ENCODE measurements around the gene AFAP1L2.

The AFAP1L2 gene

GRCh38 chr10:114356126-114356525 is 48.2 kb downstream of the AFAP1L2 start:
- no peak overlapping the region for H3K4me2 ChIP-seq (ENCODE audit: insufficient read depth, low read length)
- ATAC-seq (ENCODE audit: insufficient read depth, low read depth) (no peak), DNase-seq (no peak)
- H3K9me3 ChIP-seq (ENCODE audit: insufficient read depth, low read length, severe bottlenecking): no peaks in the 10 kb centered on the region
- H3K27me3 ChIP-seq (ENCODE audit: insufficient read depth, low read length, poor library complexity): peaks cover 3% of the 10 kb centered on the region
- no peaks in the 10 kb centered on the region for H3K36me3 ChIP-seq (ENCODE audit: insufficient read depth, low read length)
- no peak overlapping the region for H3K4me3 ChIP-seq (ENCODE audit: low read depth in 1 of 2, low read length in 2 of 2)
- H2AFZ ChIP-seq (ENCODE audit: low read depth, low read length): no peak overlapping the region
- H4K20me1 ChIP-seq (ENCODE audit: insufficient read depth, low read length): no peaks in the 10 kb centered on the region
- no peak overlapping the region for H3K9ac ChIP-seq (ENCODE audit: low read depth, low read length)
- TF ChIP-seq CTCF (IDR thresholded peaks at IDR 0.05; ENCODE audit: borderline replicate concordance, extremely low read depth, low read length, poor library complexity, severe bottlenecking) (no peak), EZH2 (IDR thresholded peaks at IDR 0.05; ENCODE audit: borderline replicate concordance, low read depth, low read length, severe bottlenecking) (no peak)
- H3K4me1 ChIP-seq (ENCODE audit: insufficient read depth, low read length): no peaks in the 10 kb centered on the region
- H3K27ac ChIP-seq (ENCODE audit: low read length): no peak overlapping the region
- no peaks in the 10 kb centered on the region for H3K79me2 ChIP-seq (ENCODE audit: insufficient read depth, low read length)

DNA sequence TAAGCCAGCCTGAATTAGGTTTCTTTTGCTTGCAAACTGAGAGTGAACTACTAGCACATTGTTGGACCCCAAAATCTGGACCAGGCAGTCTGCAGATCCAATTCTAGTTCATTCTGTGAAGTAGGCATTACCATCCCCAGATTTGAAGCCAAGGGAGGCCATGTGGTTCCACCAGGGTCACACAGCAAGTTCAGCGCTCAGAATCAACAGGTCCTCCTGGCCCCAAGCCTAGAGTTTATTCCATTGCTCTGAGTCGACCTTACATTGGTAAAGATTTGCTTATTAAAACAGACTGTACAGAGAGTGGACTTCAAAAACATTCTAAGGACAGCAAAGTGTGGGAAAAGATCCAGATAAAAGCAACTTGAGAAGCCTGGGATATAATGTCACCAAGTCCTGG is 50.9 kb downstream of the AFAP1L2 start:
- Histone ChIP-seq H3K4me1 (ENCODE audit: insufficient read depth, low read length) (no peaks in the 10 kb centered on the region), H3K27me3 (ENCODE audit: insufficient read depth, low read length, poor library complexity) (peaks cover 3% of the 10 kb centered on the region), H2AFZ (ENCODE audit: low read depth, low read length) (no peak overlapping the region), H3K4me2 (ENCODE audit: insufficient read depth, low read length) (no peak overlapping the region), H4K20me1 (ENCODE audit: insufficient read depth, low read length) (no peaks in the 10 kb centered on the region), H3K9me3 (ENCODE audit: insufficient read depth, low read length, severe bottlenecking) (no peaks in the 10 kb centered on the region), H3K36me3 (ENCODE audit: insufficient read depth, low read length) (no peaks in the 10 kb centered on the region), H3K9ac (ENCODE audit: low read depth, low read length) (no peak overlapping the region), H3K27ac (ENCODE audit: low read length) (no peak overlapping the region), H3K4me3 (ENCODE audit: low read depth in 1 of 2, low read length in 2 of 2) (no peak overlapping the region), H3K79me2 (ENCODE audit: insufficient read depth, low read length) (no peaks in the 10 kb centered on the region)
- DNase-seq (no peak), ATAC-seq (ENCODE audit: insufficient read depth, low read depth) (no peak)
- TF ChIP-seq EZH2 (IDR thresholded peaks at IDR 0.05; ENCODE audit: borderline replicate concordance, low read depth, low read length, severe bottlenecking): no peak
- TF ChIP-seq CTCF (IDR thresholded peaks at IDR 0.05; ENCODE audit: borderline replicate concordance, extremely low read depth, low read length, poor library complexity, severe bottlenecking): no peak

- Histone ChIP-seq H3K36me3 (ENCODE audit: insufficient read depth, low read length) (no peaks in the 10 kb centered on the region), H3K9ac (ENCODE audit: low read depth, low read length) (no peak overlapping the region), H3K27ac (ENCODE audit: low read length) (no peak overlapping the region), H2AFZ (ENCODE audit: low read depth, low read length) (no peak overlapping the region), H4K20me1 (ENCODE audit: insufficient read depth, low read length) (no peaks in the 10 kb centered on the region), H3K9me3 (ENCODE audit: insufficient read depth, low read length, severe bottlenecking) (no peaks in the 10 kb centered on the region), H3K4me3 (ENCODE audit: low read depth in 1 of 2, low read length in 2 of 2) (no peak overlapping the region), H3K4me1 (ENCODE audit: insufficient read depth, low read length) (no peaks in the 10 kb centered on the region), H3K27me3 (ENCODE audit: insufficient read depth, low read length, poor library complexity) (peaks cover 3% of the 10 kb centered on the region), H3K79me2 (ENCODE audit: insufficient read depth, low read length) (no peaks in the 10 kb centered on the region), H3K4me2 (ENCODE audit: insufficient read depth, low read length) (no peak overlapping the region)
- DNase-seq (no peak), ATAC-seq (ENCODE audit: insufficient read depth, low read depth) (no peak)
- no peak for TF ChIP-seq CTCF (IDR thresholded peaks at IDR 0.05; ENCODE audit: borderline replicate concordance, extremely low read depth, low read length, poor library complexity, severe bottlenecking)
- no peak for TF ChIP-seq EZH2 (IDR thresholded peaks at IDR 0.05; ENCODE audit: borderline replicate concordance, low read depth, low read length, severe bottlenecking)
These were observed 51.5 kb downstream of the AFAP1L2 start for GRCh38 chr10:114352653-114353298.

Data from DND-41 (cell line).